A549 (cell line): ENCODE measurements around the gene SENP8. TPM values are rescaled to one million over a fixed set of nuclear protein-coding genes. Genes with fewer than 3 reads are reported as not detected.
"Not testable (repeated sequence)": the region's sequence is repeated elsewhere in the genome, so short reads cannot be mapped to it uniquely, and the experiment has no call there.

Source experiments
- ATAC-seq, 2 experiments: fragments of 200-7000 bp in 1 of 2; fragments of >200 bp in 1 of 2; cut with Nextera tagmentation in 1 of 2; cut with Tn5 transposase in 1 of 2; 3 replicates each; pipeline versions ENCODE4 v1.8.0 to v1.9.1; 2018 to 2020; ENCODE audit warnings: mild to moderate bottlenecking in 1 of 2, moderate library complexity in 1 of 2
- CTCF ChIA-PET: fragments of 300-600 bp; sonication (Branson Sonifier 250); formaldehyde crosslinking; extraction: SDS; loops from one replicate; lab custom pipeline; 2021; ENCODE audit warnings: antibody characterized with exemption, inconsistent platforms; lab: Yijun Ruan, JAX
- POLR2A ChIA-PET: fragments of 350-600 bp; formaldehyde crosslinking; extraction: SDS; loops from one replicate; lab custom pipeline; 2021; ENCODE audit warnings: antibody characterized with exemption, inconsistent platforms; lab: Yijun Ruan, JAX
- DNase-seq, 2 experiments: peaks; one replicate each; pipeline versions ENCODE4 v3.0.0 to v3.0.0-alpha.2; 2011 to 2016; ENCODE audit warnings: low read depth in 1 of 2, low spot score in 1 of 2
- FAIRE-seq: peaks from 2 replicates; lab custom pipeline; 2011; peaks lifted over from hg19 to GRCh38; lab: Jason Lieb, UNC
- H3K27ac ChIP-seq, 2 experiments: fragments of >200 bp; sonication (Bioruptor Twin); formaldehyde crosslinking; 3 replicates each; pipeline ENCODE4 v1.5.1; 2016 to 2017
- H3K4me1 ChIP-seq: fragments of >200 bp; sonication (Bioruptor Twin); formaldehyde crosslinking; 3 replicates; pipeline ENCODE4 v1.6.1; 2016
- H3K4me2 ChIP-seq: fragments of >200 bp; sonication (Bioruptor Twin); formaldehyde crosslinking; 3 replicates; pipeline ENCODE4 v1.6.1; 2016
- H3K4me3 ChIP-seq: fragments of >200 bp; sonication (Bioruptor Twin); formaldehyde crosslinking; 3 replicates; pipeline ENCODE4 v1.5.1; 2016
- H3K9me3 ChIP-seq: fragments of >200 bp; sonication (Bioruptor Twin); formaldehyde crosslinking; 3 replicates; pipeline ENCODE4 v1.6.1; 2016
- CBX8 ChIP-seq: fragments of 200-600 bp; sonication (generic); IDR thresholded peaks from 2 replicates; pipeline ENCODE4 v1.6.1; 2016
- CEBPB ChIP-seq, 2 experiments: fragments of >200 bp in 1 of 2; sonication (Bioruptor Twin) in 1 of 2; formaldehyde crosslinking in 1 of 2; IDR thresholded peaks; 2 replicates each; pipeline ENCODE4 v1.6.1; 2012 to 2016
- CHD2 ChIP-seq: fragments of 150-350 bp; IDR thresholded peaks from 2 replicates; pipeline ENCODE4 v1.6.1; 2014; ENCODE audit warnings: low read length; ENCODE audit not compliant: partially characterized antibody
- EHMT2 ChIP-seq: fragments of 200-600 bp; sonication (generic); IDR thresholded peaks from 2 replicates; pipeline ENCODE4 v1.6.1; 2016; ENCODE audit warnings: antibody characterized with exemption, low read depth, mild to moderate bottlenecking, moderate library complexity
- EP300 ChIP-seq, 2 experiments: fragments of >200 bp; sonication (Bioruptor Twin); formaldehyde crosslinking; IDR thresholded peaks; 2 replicates in 1 of 2; 3 replicates in 1 of 2; pipeline ENCODE4 v1.6.1; 2016 to 2017
- ESRRA ChIP-seq: fragments of 150-350 bp; IDR thresholded peaks from 2 replicates; pipeline ENCODE4 v1.6.1; 2014; ENCODE audit warnings: mild to moderate bottlenecking, low read length, borderline replicate concordance
- GATA3 ChIP-seq: IDR thresholded peaks from 2 replicates; pipeline ENCODE4 v1.6.1; 2012; ENCODE audit warnings: borderline replicate concordance
- HEYL ChIP-seq: fragments of 250-450 bp; sonication (Bioruptor Pico); IDR thresholded peaks from 2 replicates; pipeline ENCODE4 v1.8.0; 2021; ENCODE audit warnings: mild to moderate bottlenecking, moderate library complexity
- HOXA7 ChIP-seq: fragments of 250-450 bp; sonication (Bioruptor Pico); IDR thresholded peaks from 2 replicates; pipeline ENCODE4 v1.5.0; 2020; ENCODE audit warnings: mild to moderate bottlenecking, moderate library complexity
- HOXB13 ChIP-seq: fragments of 250-450 bp; sonication (Bioruptor Pico); IDR thresholded peaks from 2 replicates; pipeline ENCODE4 v1.5.0; 2020; ENCODE audit warnings: low read depth, mild to moderate bottlenecking, moderate library complexity
- KDM1A ChIP-seq: fragments of 200-600 bp; sonication (generic); IDR thresholded peaks from 2 replicates; pipeline ENCODE4 v1.6.1; 2016; ENCODE audit warnings: low read depth, mild to moderate bottlenecking
- NFE2L2 ChIP-seq: fragments of 150-350 bp; conservative IDR thresholded peaks from 2 replicates; pipeline ENCODE4 v1.6.1; 2014; ENCODE audit warnings: low read length
- NPAS2 ChIP-seq: fragments of 250-450 bp; sonication (Bioruptor Pico); IDR thresholded peaks from 2 replicates; pipeline ENCODE4 v1.8.0; 2022; ENCODE audit warnings: mild to moderate bottlenecking, moderate library complexity, borderline replicate concordance
- POLR2A ChIP-seq: IDR thresholded peaks from 2 replicates; pipeline ENCODE4 v1.6.1; 2012; ENCODE audit warnings: mild to moderate bottlenecking, low read length
- POLR2AphosphoS2 ChIP-seq: conservative IDR thresholded peaks from 2 replicates; pipeline ENCODE4 v1.6.1; 2012; ENCODE audit warnings: low read length, improper control_type of control experiment, inconsistent platforms
- RNF2 ChIP-seq: fragments of 200-600 bp; sonication (generic); IDR thresholded peaks from 2 replicates; pipeline ENCODE4 v1.6.1; 2016; ENCODE audit warnings: low read depth, mild to moderate bottlenecking, antibody characterized with exemption, moderate library complexity, borderline replicate concordance
- SREBF2 ChIP-seq: fragments of 450-650 bp; IDR thresholded peaks from 2 replicates; pipeline ENCODE4 v1.6.1; 2014; ENCODE audit warnings: mild to moderate bottlenecking, moderate library complexity
- TFCP2L1 ChIP-seq: fragments of 250-450 bp; sonication (Bioruptor Pico); IDR thresholded peaks from 2 replicates; pipeline ENCODE4 v1.5.0; 2021; ENCODE audit warnings: mild to moderate bottlenecking
- ZC3H11A ChIP-seq: fragments of 450-650 bp; IDR thresholded peaks from 2 replicates; pipeline ENCODE4 v1.6.1; 2014; ENCODE audit warnings: antibody characterized with exemption, mild to moderate bottlenecking
- whole genome bisulfite sequencing: methylation state at CpG from one replicate; pipeline ENCODE4 v1.1.6; 2017; ENCODE audit errors: missing lambda C conversion rate; 5-methylcytosine and 5-hydroxymethylcytosine counted together
- polyA plus RNA-seq, 4 experiments: library from polyadenylated mRNA; depleted of rRNA in 3 of 4; stranded (reverse); fragments of >200 nt; fragmentation: RNase III in 1 of 4; extraction: RNeasy Plus Mini Kit Qiagen cat#74134 plus additional on column Dnase treatment in 1 of 4; gene quantifications; 2 replicates in 3 of 4; 3 replicates in 1 of 4; pipeline ENCODE4 v1.2.3, GENCODE V29; 2011 to 2017
- TF ChIP-seq, protein P1 (sequence below): fragments of >200 bp; sonication (Bioruptor Twin); formaldehyde crosslinking; IDR thresholded peaks from 3 replicates; pipeline ENCODE4 v1.5.1; 2016
- TF ChIP-seq, protein P2 (sequence below): IDR thresholded peaks from 2 replicates; pipeline ENCODE4 v1.6.1; 2012; ENCODE audit warnings: low read depth, borderline replicate concordance
- TF ChIP-seq, protein P3 (sequence below): fragments of >200 bp; sonication (Bioruptor Twin); formaldehyde crosslinking; IDR thresholded peaks from 2 replicates; pipeline ENCODE4 v1.6.1; 2016
- TF ChIP-seq, protein P4 (sequence below): IDR thresholded peaks from 2 replicates; pipeline ENCODE4 v1.6.1; 2012
- TF ChIP-seq, protein P5 (sequence below): fragments of 250-450 bp; sonication (Bioruptor Pico); IDR thresholded peaks from 2 replicates; pipeline ENCODE4 v1.5.0; 2020; ENCODE audit warnings: low read depth, mild to moderate bottlenecking, moderate library complexity

SENP8 gene
- polyA plus RNA-seq, 2 of the 4 experiments (the other 2 are of a cell fraction) = 1.2 to 3.7 TPM

DNA sequence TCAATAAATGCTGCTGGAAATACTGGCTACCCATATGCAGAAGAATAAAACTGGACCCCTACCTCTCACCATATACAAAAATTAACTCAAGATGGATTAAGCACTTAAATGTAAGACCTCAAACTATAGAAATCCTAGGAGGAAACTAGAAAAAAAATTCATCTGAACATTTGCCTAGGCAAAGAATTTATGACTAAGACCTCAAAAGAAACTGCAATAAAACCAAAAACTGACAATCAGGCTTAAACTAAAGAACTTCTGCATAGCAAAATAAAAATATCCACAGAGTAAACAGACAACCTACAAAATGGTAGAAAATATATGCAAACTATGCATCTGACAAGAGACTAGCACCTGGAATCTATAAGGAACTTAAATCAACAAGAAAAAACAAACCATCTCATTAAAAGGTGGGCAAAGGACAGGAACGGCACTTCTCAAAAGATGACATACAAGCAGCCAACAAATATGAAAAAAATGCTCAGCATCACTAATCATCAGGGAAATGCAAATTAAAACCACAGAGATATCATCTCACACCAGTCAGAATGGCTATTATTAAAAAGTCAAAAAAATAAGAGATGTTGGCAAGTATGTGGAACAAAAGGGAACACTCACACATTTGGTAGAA lies 47.3 kb upstream of the SENP8 start:
- FAIRE-seq (no peak), DNase-seq (no peak), ATAC-seq (no peak)
- POLR2A ChIA-PET = interaction anchor here (0.6 kb wide), 1 partner anchor 41 kb away, joined by 3 read pairs; no protein-coding TSS in a partner anchor
- Histone ChIP-seq H3K4me2 (no peak overlapping the region), H3K27ac (no peak overlapping the region), H3K4me3 (no peak overlapping the region), H3K4me1 (peaks cover 10% of the 10 kb centered on the region), H3K9me3 (no peaks in the 10 kb centered on the region)
- TF ChIP-seq SREBF2 (no peak), NFE2L2 (no peak), NPAS2 (CRISPR knock-in tag) (no peak), CBX8 (no peak), HOXB13 (no peak), EP300 (IDR thresholded peaks at IDR 0.05) (no peak), TFCP2L1 (CRISPR knock-in tag) (no peak), HOXA7 (CRISPR knock-in tag) (no peak), EHMT2 (no peak), POLR2AphosphoS2 (no peak), KDM1A (no peak), ESRRA (no peak), GATA3 (no peak), RNF2 (no peak), CEBPB (IDR thresholded peaks at IDR 0.05) (no peak), ZC3H11A (no peak)
- TF ChIP-seq, protein P1, sequence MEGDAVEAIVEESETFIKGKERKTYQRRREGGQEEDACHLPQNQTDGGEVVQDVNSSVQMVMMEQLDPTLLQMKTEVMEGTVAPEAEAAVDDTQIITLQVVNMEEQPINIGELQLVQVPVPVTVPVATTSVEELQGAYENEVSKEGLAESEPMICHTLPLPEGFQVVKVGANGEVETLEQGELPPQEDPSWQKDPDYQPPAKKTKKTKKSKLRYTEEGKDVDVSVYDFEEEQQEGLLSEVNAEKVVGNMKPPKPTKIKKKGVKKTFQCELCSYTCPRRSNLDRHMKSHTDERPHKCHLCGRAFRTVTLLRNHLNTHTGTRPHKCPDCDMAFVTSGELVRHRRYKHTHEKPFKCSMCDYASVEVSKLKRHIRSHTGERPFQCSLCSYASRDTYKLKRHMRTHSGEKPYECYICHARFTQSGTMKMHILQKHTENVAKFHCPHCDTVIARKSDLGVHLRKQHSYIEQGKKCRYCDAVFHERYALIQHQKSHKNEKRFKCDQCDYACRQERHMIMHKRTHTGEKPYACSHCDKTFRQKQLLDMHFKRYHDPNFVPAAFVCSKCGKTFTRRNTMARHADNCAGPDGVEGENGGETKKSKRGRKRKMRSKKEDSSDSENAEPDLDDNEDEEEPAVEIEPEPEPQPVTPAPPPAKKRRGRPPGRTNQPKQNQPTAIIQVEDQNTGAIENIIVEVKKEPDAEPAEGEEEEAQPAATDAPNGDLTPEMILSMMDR = no peak
- TF ChIP-seq, protein P2, sequence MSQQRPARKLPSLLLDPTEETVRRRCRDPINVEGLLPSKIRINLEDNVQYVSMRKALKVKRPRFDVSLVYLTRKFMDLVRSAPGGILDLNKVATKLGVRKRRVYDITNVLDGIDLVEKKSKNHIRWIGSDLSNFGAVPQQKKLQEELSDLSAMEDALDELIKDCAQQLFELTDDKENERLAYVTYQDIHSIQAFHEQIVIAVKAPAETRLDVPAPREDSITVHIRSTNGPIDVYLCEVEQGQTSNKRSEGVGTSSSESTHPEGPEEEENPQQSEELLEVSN = no peak
- TF ChIP-seq, protein P3, sequence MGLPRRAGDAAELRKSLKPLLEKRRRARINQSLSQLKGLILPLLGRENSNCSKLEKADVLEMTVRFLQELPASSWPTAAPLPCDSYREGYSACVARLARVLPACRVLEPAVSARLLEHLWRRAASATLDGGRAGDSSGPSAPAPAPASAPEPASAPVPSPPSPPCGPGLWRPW = no peak
- TF ChIP-seq, protein P4, sequence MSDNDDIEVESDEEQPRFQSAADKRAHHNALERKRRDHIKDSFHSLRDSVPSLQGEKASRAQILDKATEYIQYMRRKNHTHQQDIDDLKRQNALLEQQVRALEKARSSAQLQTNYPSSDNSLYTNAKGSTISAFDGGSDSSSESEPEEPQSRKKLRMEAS = no peak
- WGBS = 93% methylated on average over 1 of the region's 1 CpG
- CTCF ChIA-PET = interaction anchor here (0.6 to 1.0 kb wide), 2 partner anchors 85 to 1171 kb away, joined by 3 read pairs; no protein-coding TSS in a partner anchor

DNA sequence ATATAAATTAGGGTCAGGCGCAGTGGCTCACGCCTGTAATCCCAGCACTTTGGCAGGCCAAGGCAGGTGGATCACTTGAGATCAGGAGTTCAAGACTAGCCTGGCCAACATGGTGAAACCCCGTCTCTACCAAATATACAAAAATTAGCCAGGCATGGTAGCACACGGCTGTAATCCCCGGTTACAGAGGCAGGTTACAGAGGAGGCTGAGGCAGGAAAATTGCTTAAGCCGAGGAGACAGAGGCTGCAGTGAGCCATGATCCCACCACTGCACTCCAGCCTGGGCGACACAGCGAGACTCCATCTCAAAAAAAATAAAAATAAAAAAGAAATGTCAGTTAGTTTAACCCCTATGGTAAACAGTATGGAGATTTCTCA lies 46.8 kb upstream of the SENP8 start:
- H3K27ac ChIP-seq, CTCF ChIA-PET, H3K4me1 ChIP-seq, DNase-seq, ATAC-seq, FAIRE-seq, H3K9me3 ChIP-seq, H3K4me2 ChIP-seq, POLR2A ChIA-PET, H3K4me3 ChIP-seq: not testable (repeated sequence)
- 95% methylated on average over 8 of the region's 8 CpGs for WGBS

DNA sequence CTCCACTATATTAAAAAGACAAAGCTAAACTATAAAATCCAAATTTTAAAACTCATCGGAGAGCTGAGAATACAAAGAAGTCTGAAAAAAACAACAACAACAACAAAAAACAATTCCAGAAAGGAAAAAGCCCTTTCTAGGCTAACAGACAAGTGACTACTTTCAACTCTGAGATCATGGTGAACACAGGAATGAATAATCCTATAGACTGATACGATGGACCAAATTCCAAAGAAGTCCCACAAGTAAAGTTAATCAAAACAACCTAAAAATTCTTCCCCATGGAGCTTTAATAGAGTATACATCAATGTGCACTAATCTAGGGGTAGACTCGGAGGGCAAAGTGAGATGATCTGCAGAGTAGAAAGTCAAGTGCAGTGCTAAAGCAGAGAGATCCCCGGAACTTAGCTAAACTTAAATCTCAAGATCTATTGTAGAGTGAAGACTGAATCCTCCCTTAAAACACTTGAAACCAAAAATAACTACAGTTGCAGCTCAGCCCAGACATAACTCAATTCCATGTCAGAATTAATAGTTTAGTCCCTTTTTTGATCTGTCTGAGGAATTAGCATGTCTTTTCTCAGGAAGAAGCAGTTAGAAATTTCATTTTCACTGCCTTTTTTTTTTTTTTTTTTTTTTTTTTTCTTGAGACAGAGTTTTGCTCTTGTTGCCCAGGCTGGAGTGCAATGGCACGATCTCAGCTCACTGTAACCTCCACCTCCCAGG lies 43.7 kb upstream of the SENP8 start:
- TF ChIP-seq KDM1A = no peak
- no peak for TF ChIP-seq RNF2
- no peak for TF ChIP-seq HEYL
- no peak for TF ChIP-seq POLR2A
- TF ChIP-seq TFCP2L1 (CRISPR knock-in tag) = no peak
- TF ChIP-seq CHD2 = no peak
- no peak for TF ChIP-seq HOXB13
- TF ChIP-seq, protein P5, sequence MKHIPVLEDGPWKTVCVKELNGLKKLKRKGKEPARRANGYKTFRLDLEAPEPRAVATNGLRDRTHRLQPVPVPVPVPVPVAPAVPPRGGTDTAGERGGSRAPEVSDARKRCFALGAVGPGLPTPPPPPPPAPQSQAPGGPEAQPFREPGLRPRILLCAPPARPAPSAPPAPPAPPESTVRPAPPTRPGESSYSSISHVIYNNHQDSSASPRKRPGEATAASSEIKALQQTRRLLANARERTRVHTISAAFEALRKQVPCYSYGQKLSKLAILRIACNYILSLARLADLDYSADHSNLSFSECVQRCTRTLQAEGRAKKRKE (CRISPR knock-in tag) = no peak
- WGBS = 90% methylated on average over 5 of the region's 5 CpGs
- H3K27ac ChIP-seq = no peak overlapping the region
- no peak overlapping the region for H3K4me3 ChIP-seq
- ATAC-seq = no peak
- no peaks in the 10 kb centered on the region for H3K9me3 ChIP-seq
- H3K4me1 ChIP-seq = no peaks in the 10 kb centered on the region; the same call in 2 of the 3 replicates
- CTCF ChIA-PET = interaction anchor here (0.6 to 1.7 kb wide), 4 partner anchors 10 to 82 kb away, joined by 3 to 6 read pairs (median 3); no protein-coding TSS in a partner anchor
- FAIRE-seq = peak; percentile 81
- no peak for DNase-seq
- H3K4me2 ChIP-seq = no peak overlapping the region
- POLR2A ChIA-PET = no interaction called here
